GM15510 (cell line): ENCODE results near the gene DFFA.

Experiments used
- POLR2A ChIP-seq: IDR thresholded peaks from 3 replicates; pipeline ENCODE4 v1.6.1; 2011; ENCODE audit warnings: borderline replicate concordance; ENCODE audit not compliant: insufficient read length; ENCODE audit errors: extremely low read depth

The DFFA gene

GRCh38 chr1:10431070-10431730 lies 41.1 kb downstream of the DFFA start:
- TF ChIP-seq POLR2A: no peak

GRCh38 chr1:10430216-10431069 lies 41.9 kb downstream of the DFFA start, which contains the start of gene CENPS:
TSS of gene CENPS (plus strand) at chr1:10430433. CDS start at chr1:10430518, 85 bp downstream.
- peak; percentile 59 for TF ChIP-seq POLR2A

GRCh38 chr1:10429868-10430215 lies 42.5 kb downstream of the DFFA start:
- no peak for TF ChIP-seq POLR2A

GRCh38 chr1:10428984-10429383 lies 43.3 kb downstream of the DFFA start:
- no peak for TF ChIP-seq POLR2A

GRCh38 chr1:10424651-10425050 lies 47.7 kb downstream of the DFFA start:
- no peak for TF ChIP-seq POLR2A

GRCh38 chr1:10424034-10424433 lies 48.3 kb downstream of the DFFA start:
- no peak for TF ChIP-seq POLR2A

GRCh38 chr1:10421637-10422036 lies 50.7 kb downstream of the DFFA start:
- TF ChIP-seq POLR2A: no peak

- no peak for TF ChIP-seq POLR2A
Measured at GRCh38 chr1:10419351-10419750, 53.0 kb downstream of the DFFA start.

GRCh38 chr1:10415211-10415930 lies 57.0 kb downstream of the DFFA start:
- no peak for TF ChIP-seq POLR2A

GRCh38 chr1:10407201-10407600 lies 65.1 kb downstream of the DFFA start:
- TF ChIP-seq POLR2A: no peak
